ENCODE results near the gene ACBD6. TPM values are rescaled to one million over a fixed set of nuclear protein-coding genes. Genes with fewer than 3 reads are reported as not detected.

Gene ACBD6
- total RNA-seq, 5 donors from 2014 or later (not counting 1 experiment from before 2014, with no cell fraction given): 44.3 to 58.5 (median 53.0) TPM

GRCh38 chr1:180250499-180250770 lies 251.9 kb downstream of the ACBD6 start:
- H3K36me3 Mint-ChIP-seq: no peaks in the 10 kb centered on the region
- Histone ChIP-seq H3K4me1 (ENCODE audit: control insufficient read depth in 1 of 2, extremely low read depth in 1 of 2, insufficient read depth in 2 of 2, low read length in 2 of 2) (no peaks in the 10 kb centered on the region), H3K36me3 (ENCODE audit: control insufficient read depth in 2 of 2, extremely low read depth in 1 of 2, insufficient read depth in 1 of 2, low read length in 1 of 2) (no peaks in the 10 kb centered on the region), H3K4me3 (ENCODE audit: control insufficient read depth in 1 of 2, extremely low read depth in 1 of 2, low read length in 1 of 2) (no peak overlapping the region), H3K27ac (ENCODE audit: low read length) (no peak overlapping the region), H3K27me3 (replicated peaks in 1 of 2; ENCODE audit: control insufficient read depth in 2 of 2, extremely low read depth in 1 of 2, insufficient read depth in 2 of 2, low read length in 1 of 2) (peaks cover 0 to 77% of the 10 kb centered on the region in 2 experiments), H3K9me3 (no peaks in the 10 kb centered on the region)
- peaks cover 45 to 57% of the 10 kb centered on the region in 2 donors for H3K27me3 Mint-ChIP-seq
- H3K9me3 Mint-ChIP-seq: no peaks in the 10 kb centered on the region
- ChIA-PET CTCF (interaction anchor here in 1 of 2 donors (0.7 kb wide), 1 partner anchor 1108 kb away, joined by 3 read pairs; no protein-coding TSS in a partner anchor), POLR2A (no interaction called here)
- whole genome bisulfite sequencing (ENCODE audit: insufficient coverage): 77% methylated on average over 7 of the region's 7 CpGs
- DNase-seq (no peak), ATAC-seq (replicated peaks in 1 of 4) (no peak)
- no peak overlapping the region for H3K4me3 Mint-ChIP-seq
- no peak overlapping the region for H3K27ac Mint-ChIP-seq
- peaks cover 0 to 4% (median 2%) of the 10 kb centered on the region in 3 donors for H3K4me1 Mint-ChIP-seq

- no peak overlapping the region for H3K4me3 Mint-ChIP-seq
- no peak overlapping the region for H3K27ac ChIP-seq (ENCODE audit: low read length)
- no peak overlapping the region for H3K27ac Mint-ChIP-seq
- H3K36me3 ChIP-seq (ENCODE audit: control insufficient read depth in 2 of 2, extremely low read depth in 1 of 2, insufficient read depth in 1 of 2, low read length in 1 of 2): no peaks in the 10 kb centered on the region
- WGBS (ENCODE audit: insufficient coverage): 78% methylated on average over 12 of the region's 13 CpGs
- H3K4me1 ChIP-seq (ENCODE audit: control insufficient read depth in 1 of 2, extremely low read depth in 1 of 2, insufficient read depth in 2 of 2, low read length in 2 of 2): no peaks in the 10 kb centered on the region
- DNase-seq (no peak), ATAC-seq (replicated peaks in 1 of 4) (no peak)
- H3K9me3 ChIP-seq: no peaks in the 10 kb centered on the region
- no peaks in the 10 kb centered on the region for H3K36me3 Mint-ChIP-seq
- POLR2A ChIA-PET: no interaction called here
- peaks cover 0 to 4% (median 2%) of the 10 kb centered on the region in 3 donors for H3K4me1 Mint-ChIP-seq
- CTCF ChIA-PET: interaction anchor here in 1 of 2 donors (0.7 kb wide), 1 partner anchor 1108 kb away, joined by 3 read pairs; no protein-coding TSS in a partner anchor
- no peak overlapping the region for H3K4me3 ChIP-seq (ENCODE audit: control insufficient read depth in 1 of 2, extremely low read depth in 1 of 2, low read length in 1 of 2)
- H3K27me3 ChIP-seq (replicated peaks in 1 of 2; ENCODE audit: control insufficient read depth in 2 of 2, extremely low read depth in 1 of 2, insufficient read depth in 2 of 2, low read length in 1 of 2): peaks cover 0 to 77% of the 10 kb centered on the region in 2 experiments
- no peaks in the 10 kb centered on the region for H3K9me3 Mint-ChIP-seq
- peaks cover 50 to 59% of the 10 kb centered on the region in 2 donors for H3K27me3 Mint-ChIP-seq
These were observed 252.5 kb downstream of the ACBD6 start for GRCh38 chr1:180249725-180250498.

DNA sequence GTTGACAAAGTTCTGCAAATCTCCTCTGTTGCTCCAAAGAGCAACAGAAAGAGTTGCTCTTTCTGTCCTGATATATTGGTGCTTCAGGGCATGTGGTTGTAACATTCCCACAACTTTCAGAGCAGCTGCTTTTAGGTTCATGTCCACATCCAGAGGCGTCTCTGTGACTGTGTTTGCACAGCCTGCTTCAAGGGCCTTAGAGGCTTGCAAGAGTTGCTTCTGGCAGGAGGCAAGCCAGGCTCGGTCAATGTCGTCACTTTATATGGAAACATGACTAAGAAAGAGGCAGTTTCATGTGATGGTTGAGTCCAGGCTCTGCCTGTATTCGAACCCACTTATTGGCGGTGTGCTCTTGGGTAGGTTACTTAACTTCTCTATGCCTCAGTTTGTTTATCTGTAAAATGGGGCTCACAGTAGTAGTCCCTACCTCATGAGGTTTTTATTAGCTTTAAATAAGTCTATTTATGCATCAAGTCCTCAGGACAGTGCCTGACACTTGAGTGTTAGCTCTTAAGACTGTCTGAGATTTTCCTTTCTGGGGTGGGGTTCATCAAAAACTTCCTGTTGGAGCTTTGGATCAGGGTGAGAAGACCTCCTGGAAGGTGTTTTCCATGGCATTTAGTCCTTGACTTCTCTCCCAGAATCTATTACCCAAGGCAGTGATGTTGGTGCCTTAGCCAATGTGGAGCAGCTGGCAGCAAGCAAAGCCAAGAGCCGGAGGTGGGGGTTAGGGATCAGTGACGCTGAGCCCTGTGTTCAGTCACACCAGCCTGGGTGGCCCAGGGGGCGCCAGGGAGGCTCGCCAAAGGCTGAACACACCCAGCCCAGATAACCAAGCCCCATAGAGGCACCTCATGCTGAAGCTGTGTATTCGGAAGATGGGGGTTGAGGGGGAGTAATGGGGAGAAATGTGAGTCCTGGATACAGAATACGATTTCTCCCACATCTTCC lies 253.4 kb downstream of the ACBD6 start:
- Histone ChIP-seq H3K27me3 (replicated peaks in 1 of 2; ENCODE audit: control insufficient read depth in 2 of 2, extremely low read depth in 1 of 2, insufficient read depth in 2 of 2, low read length in 1 of 2) (peaks cover 0 to 76% of the 10 kb centered on the region in 2 experiments), H3K27ac (ENCODE audit: low read length) (no peak overlapping the region), H3K4me3 (ENCODE audit: control insufficient read depth in 1 of 2, extremely low read depth in 1 of 2, low read length in 1 of 2) (no peak overlapping the region), H3K4me1 (ENCODE audit: control insufficient read depth in 1 of 2, extremely low read depth in 1 of 2, insufficient read depth in 2 of 2, low read length in 2 of 2) (no peaks in the 10 kb centered on the region), H3K9me3 (no peaks in the 10 kb centered on the region), H3K36me3 (ENCODE audit: control insufficient read depth in 2 of 2, extremely low read depth in 1 of 2, insufficient read depth in 1 of 2, low read length in 1 of 2) (no peaks in the 10 kb centered on the region)
- Mint-ChIP-seq H3K36me3 (no peaks in the 10 kb centered on the region), H3K4me3 (no peak overlapping the region), H3K9me3 (no peaks in the 10 kb centered on the region), H3K27me3 (peaks cover 52 to 60% of the 10 kb centered on the region in 2 donors), H3K27ac (no peak overlapping the region), H3K4me1 (peaks cover 0 to 4% (median 2%) of the 10 kb centered on the region in 3 donors)
- ATAC-seq (replicated peaks in 1 of 4) (no peak), DNase-seq (no peak)
- WGBS (ENCODE audit: insufficient coverage): 83% methylated on average over 3 of the region's 11 CpGs
- ChIA-PET CTCF (no interaction called here), POLR2A (no interaction called here)

DNA sequence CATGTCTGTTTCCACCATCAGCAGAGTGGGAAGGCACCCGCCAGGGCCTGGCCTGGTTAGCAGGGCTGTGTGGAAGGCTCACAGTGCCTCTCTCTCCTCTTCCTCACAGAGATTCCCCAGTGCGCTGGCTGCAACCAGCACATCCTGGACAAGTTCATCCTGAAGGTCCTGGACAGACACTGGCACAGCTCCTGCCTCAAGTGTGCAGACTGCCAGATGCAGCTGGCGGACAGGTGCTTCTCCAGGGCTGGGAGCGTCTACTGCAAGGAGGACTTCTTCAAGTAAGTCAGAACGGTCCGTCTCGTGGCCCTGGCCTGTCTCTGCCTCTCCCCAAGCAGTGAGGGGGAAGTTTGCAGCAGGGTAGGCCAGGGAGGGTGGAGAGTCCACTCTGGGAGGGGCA lies 254.2 kb downstream of the ACBD6 start:
- WGBS (ENCODE audit: insufficient coverage): 82% methylated on average over 7 of the region's 7 CpGs
- H3K4me3 ChIP-seq (ENCODE audit: control insufficient read depth in 1 of 2, extremely low read depth in 1 of 2, low read length in 1 of 2): no peak overlapping the region
- DNase-seq (no peak), ATAC-seq (replicated peaks in 1 of 4) (no peak)
- ChIA-PET POLR2A (no interaction called here), CTCF (no interaction called here)
- H3K27ac ChIP-seq (ENCODE audit: low read length): no peak overlapping the region
- H3K9me3 Mint-ChIP-seq: no peaks in the 10 kb centered on the region
- no peaks in the 10 kb centered on the region for H3K36me3 ChIP-seq (ENCODE audit: control insufficient read depth in 2 of 2, extremely low read depth in 1 of 2, insufficient read depth in 1 of 2, low read length in 1 of 2)
- no peaks in the 10 kb centered on the region for H3K36me3 Mint-ChIP-seq
- no peak overlapping the region for H3K27ac Mint-ChIP-seq
- no peaks in the 10 kb centered on the region for H3K9me3 ChIP-seq
- peaks cover 0 to 4% (median 2%) of the 10 kb centered on the region in 3 donors for H3K4me1 Mint-ChIP-seq
- no peak overlapping the region for H3K4me3 Mint-ChIP-seq
- peaks cover 54 to 58% of the 10 kb centered on the region in 2 donors for H3K27me3 Mint-ChIP-seq
- peaks cover 0 to 75% of the 10 kb centered on the region in 2 experiments for H3K27me3 ChIP-seq (replicated peaks in 1 of 2; ENCODE audit: control insufficient read depth in 2 of 2, extremely low read depth in 1 of 2, insufficient read depth in 2 of 2, low read length in 1 of 2)
- no peaks in the 10 kb centered on the region for H3K4me1 ChIP-seq (ENCODE audit: control insufficient read depth in 1 of 2, extremely low read depth in 1 of 2, insufficient read depth in 2 of 2, low read length in 2 of 2)

DNA sequence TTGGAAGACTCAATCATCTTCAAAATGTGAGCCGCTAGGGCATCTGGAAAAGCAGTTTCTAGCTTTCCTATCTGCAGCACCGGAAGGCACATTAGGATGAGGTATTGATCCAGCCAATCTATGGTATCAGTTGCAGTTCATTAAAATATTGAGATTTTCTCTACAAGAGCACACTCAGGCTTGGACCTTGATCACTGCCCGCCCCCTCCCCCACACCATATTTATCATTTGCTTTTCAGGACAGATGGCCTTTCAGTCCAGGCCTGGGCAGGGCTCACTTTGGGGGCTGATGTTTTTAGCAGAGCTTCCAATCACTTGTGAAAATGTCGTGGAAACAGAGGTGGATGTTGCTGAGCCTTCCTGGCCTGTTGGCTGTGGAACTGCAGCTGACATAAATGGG lies 254.8 kb downstream of the ACBD6 start:
- H3K9me3 Mint-ChIP-seq: no peaks in the 10 kb centered on the region
- Histone ChIP-seq H3K36me3 (ENCODE audit: control insufficient read depth in 2 of 2, extremely low read depth in 1 of 2, insufficient read depth in 1 of 2, low read length in 1 of 2) (no peaks in the 10 kb centered on the region), H3K27me3 (replicated peaks in 1 of 2; ENCODE audit: control insufficient read depth in 2 of 2, extremely low read depth in 1 of 2, insufficient read depth in 2 of 2, low read length in 1 of 2) (peaks cover 0 to 72% of the 10 kb centered on the region in 2 experiments), H3K4me1 (ENCODE audit: control insufficient read depth in 1 of 2, extremely low read depth in 1 of 2, insufficient read depth in 2 of 2, low read length in 2 of 2) (no peaks in the 10 kb centered on the region), H3K4me3 (ENCODE audit: control insufficient read depth in 1 of 2, extremely low read depth in 1 of 2, low read length in 1 of 2) (no peak overlapping the region), H3K9me3 (no peaks in the 10 kb centered on the region), H3K27ac (ENCODE audit: low read length) (no peak overlapping the region)
- DNase-seq (no peak), ATAC-seq (replicated peaks in 1 of 4) (no peak)
- ChIA-PET POLR2A (no interaction called here), CTCF (no interaction called here)
- H3K4me3 Mint-ChIP-seq: no peak overlapping the region
- peaks cover 0 to 4% (median 2%) of the 10 kb centered on the region in 3 donors for H3K4me1 Mint-ChIP-seq
- no peaks in the 10 kb centered on the region for H3K36me3 Mint-ChIP-seq
- peaks cover 54 to 57% of the 10 kb centered on the region in 2 donors for H3K27me3 Mint-ChIP-seq
- 76% methylated on average over 2 of the region's 4 CpGs for WGBS (ENCODE audit: insufficient coverage)
- H3K27ac Mint-ChIP-seq: no peak overlapping the region

DNA sequence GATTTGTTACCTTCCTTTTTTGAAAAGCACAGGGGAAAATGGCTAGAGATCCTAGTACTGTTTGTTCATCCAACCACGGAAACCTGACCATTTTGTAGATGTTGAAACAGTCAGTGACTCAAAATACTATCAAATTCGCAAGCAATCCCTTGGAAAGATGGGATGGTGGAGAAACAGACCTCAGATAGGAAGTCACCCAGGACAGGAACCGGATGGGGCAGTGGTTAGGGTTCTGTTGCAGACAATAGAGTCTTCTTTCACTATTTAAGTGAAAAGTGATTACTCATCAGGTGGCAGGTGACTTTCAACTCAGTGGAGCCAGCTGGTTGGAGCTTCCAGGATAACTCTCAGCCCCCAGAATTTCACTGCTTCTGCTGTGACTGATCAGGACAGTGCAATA lies 255.3 kb downstream of the ACBD6 start:
- no peak overlapping the region for H3K27ac Mint-ChIP-seq
- ChIA-PET POLR2A (no interaction called here), CTCF (no interaction called here)
- peaks cover 0 to 4% (median 2%) of the 10 kb centered on the region in 3 donors for H3K4me1 Mint-ChIP-seq
- H3K9me3 Mint-ChIP-seq: no peaks in the 10 kb centered on the region
- no peaks in the 10 kb centered on the region for H3K4me1 ChIP-seq (ENCODE audit: control insufficient read depth in 1 of 2, extremely low read depth in 1 of 2, insufficient read depth in 2 of 2, low read length in 2 of 2)
- no peak for DNase-seq
- no peak overlapping the region for H3K4me3 ChIP-seq (ENCODE audit: control insufficient read depth in 1 of 2, extremely low read depth in 1 of 2, low read length in 1 of 2)
- H3K36me3 Mint-ChIP-seq: no peaks in the 10 kb centered on the region
- H3K9me3 ChIP-seq: no peaks in the 10 kb centered on the region
- H3K27me3 ChIP-seq (replicated peaks in 1 of 2; ENCODE audit: control insufficient read depth in 2 of 2, extremely low read depth in 1 of 2, insufficient read depth in 2 of 2, low read length in 1 of 2): peaks cover 0 to 67% of the 10 kb centered on the region in 2 experiments
- H3K4me3 Mint-ChIP-seq: no peak overlapping the region
- H3K27me3 Mint-ChIP-seq: peaks cover 54 to 57% of the 10 kb centered on the region in 2 donors
- WGBS (ENCODE audit: insufficient coverage): 14% methylated on average over 1 of the region's 3 CpGs
- H3K27ac ChIP-seq (ENCODE audit: low read length): no peak overlapping the region
- no peak for ATAC-seq (replicated peaks in 1 of 4)
- no peaks in the 10 kb centered on the region for H3K36me3 ChIP-seq (ENCODE audit: control insufficient read depth in 2 of 2, extremely low read depth in 1 of 2, insufficient read depth in 1 of 2, low read length in 1 of 2)

All from T-cell (primary cell).